IPS-15b (cell line): Measurements from ENCODE around the gene DMTF1.

Experiments
- H3K27me3 ChIP-seq: one replicate; pipeline ENCODE4 v1.6.1; 2013; ENCODE audit warnings: low read length; ENCODE audit not compliant: control insufficient read depth, insufficient read depth
- H3K36me3 ChIP-seq: one replicate; pipeline ENCODE4 v1.6.1; 2013; ENCODE audit warnings: low read length; ENCODE audit not compliant: control insufficient read depth, insufficient read depth
- H3K4me1 ChIP-seq: one replicate; pipeline ENCODE4 v1.6.1; 2013; ENCODE audit warnings: mild to moderate bottlenecking, low read length; ENCODE audit not compliant: control insufficient read depth, insufficient read depth
- H3K4me3 ChIP-seq: one replicate; pipeline ENCODE4 v1.5.1; 2013; ENCODE audit warnings: low read depth, low read length
- H3K9ac ChIP-seq: one replicate; pipeline ENCODE4 v1.6.1; 2013; ENCODE audit warnings: low read depth, mild to moderate bottlenecking, low read length
- H3K9me3 ChIP-seq: one replicate; pipeline ENCODE4 v1.6.1; 2013; ENCODE audit warnings: mild to moderate bottlenecking, low read length; ENCODE audit not compliant: control insufficient read depth, insufficient read depth

The DMTF1 gene

DNA sequence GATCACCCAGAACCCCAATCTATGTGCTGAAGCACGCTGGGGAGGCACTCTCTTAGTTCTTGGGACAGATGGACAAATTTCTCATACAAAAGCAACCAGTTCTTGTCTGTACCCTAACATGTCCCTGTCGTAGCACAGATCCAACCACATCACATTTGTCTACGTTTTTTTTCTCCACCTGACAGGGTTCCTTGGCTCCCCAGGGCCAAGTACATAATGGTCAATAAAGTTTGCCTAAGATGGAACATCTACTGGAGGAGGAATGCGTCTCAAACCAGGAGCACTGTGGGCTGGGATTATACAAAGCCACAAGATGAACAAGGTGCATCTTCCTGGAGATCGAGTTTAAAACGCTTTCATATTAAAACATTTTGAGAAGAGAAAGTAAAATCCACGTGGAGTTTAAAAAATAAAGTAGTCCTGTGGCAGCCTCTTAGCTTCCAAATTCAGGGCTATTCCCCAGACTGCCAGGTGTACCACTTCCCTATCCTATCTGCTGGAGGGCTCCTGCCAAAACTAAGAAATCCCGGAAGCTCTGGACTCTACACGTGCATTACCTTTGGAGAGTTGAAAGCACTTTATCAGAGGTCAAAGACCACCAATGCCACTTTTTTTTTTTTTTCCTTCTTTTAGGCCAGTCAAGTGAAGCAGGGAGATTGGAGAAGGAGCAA is 65.9 kb downstream of the DMTF1 start:
- H3K27me3 ChIP-seq, result peaks cover 27% of the 10 kb centered on the region
- no peak overlapping the region for H3K4me3 ChIP-seq
- H3K36me3 ChIP-seq, result no peaks in the 10 kb centered on the region
- no peak overlapping the region for H3K9ac ChIP-seq
- H3K4me1 ChIP-seq, result peaks cover 4% of the 10 kb centered on the region
- no peaks in the 10 kb centered on the region for H3K9me3 ChIP-seq

DNA sequence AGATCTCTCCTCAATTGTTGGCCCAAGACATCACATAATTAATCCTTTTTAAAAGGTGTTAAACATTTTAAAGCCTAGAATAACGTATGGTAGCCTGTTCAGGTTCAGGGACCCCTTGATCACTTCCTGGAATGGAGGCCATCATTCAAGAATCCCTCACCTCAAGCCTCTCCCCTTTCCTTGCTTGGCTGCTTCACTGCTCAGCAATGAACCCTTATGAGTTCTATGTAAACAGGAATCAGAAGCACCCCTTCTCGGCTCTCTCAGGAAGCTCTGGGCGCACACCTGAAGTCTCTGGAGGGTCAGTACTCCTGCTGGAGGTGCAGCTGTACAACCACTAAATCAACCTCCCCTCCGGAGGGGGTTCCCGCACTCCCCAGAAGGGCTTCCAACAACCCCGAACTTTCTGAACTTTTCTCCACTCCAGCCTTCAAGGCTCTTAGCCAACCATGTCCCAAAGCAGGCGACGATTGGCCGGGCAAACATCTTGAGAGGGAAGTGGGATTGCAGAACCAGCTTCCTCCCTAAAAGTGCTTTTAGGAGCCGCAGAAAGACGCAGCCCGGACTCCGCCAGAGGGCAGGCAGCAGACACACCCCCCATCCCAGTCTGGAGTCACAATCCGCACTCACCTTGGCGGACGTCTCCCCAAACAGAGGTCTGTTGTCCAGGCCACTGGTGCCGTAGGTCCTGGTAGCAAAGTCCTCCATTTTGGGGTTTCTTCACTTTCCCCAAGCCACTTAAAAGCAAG is 66.7 kb downstream of the DMTF1 start:
- Histone ChIP-seq H3K27me3 (peaks cover 35% of the 10 kb centered on the region), H3K4me1 (peaks cover 2% of the 10 kb centered on the region), H3K36me3 (no peaks in the 10 kb centered on the region), H3K9ac (peak overlapping the region; percentile 85), H3K9me3 (no peaks in the 10 kb centered on the region), H3K4me3 (peak overlapping the region; percentile 97)

DNA sequence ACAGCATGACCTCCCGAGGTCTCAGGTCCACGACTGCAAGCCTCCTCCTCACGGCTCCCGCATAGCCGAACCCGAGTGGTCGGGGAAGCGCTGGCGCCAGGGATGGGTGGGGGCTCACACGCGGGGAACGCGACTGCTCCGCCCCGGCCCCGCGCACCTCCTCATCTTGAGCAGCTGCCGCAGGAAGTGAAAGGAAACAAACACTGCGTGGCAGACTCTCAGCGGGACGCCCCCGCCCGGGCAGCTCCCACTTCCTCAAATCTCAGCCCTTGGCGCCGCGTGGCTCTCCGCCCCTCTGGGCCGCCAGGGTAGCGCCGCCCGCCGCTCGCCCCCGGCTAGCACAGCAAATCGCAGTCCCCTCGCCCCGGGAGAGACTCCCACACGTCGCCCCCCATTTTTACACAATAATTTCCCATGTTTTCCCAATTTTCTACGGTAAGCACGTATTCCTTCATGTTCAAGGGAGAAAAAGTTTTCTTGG is 67.3 kb downstream of the DMTF1 start, which contains the start of gene TMEM243:
TMEM243 (minus strand) TSS at position 188 of the 481 bp plus-strand sequence. CDS start 229 bp downstream, outside the sequence.
- H3K27me3 ChIP-seq, result peaks cover 38% of the 10 kb centered on the region
- H3K4me3 ChIP-seq, result peak within 1 kb of the TSS; percentile 97
- H3K9ac ChIP-seq, result peak within 1 kb of the TSS; percentile 85
- no peaks in the 10 kb centered on the region for H3K4me1 ChIP-seq
- no peaks in the 10 kb centered on the region for H3K9me3 ChIP-seq
- H3K36me3 ChIP-seq, result no peaks in the 10 kb centered on the region

DNA sequence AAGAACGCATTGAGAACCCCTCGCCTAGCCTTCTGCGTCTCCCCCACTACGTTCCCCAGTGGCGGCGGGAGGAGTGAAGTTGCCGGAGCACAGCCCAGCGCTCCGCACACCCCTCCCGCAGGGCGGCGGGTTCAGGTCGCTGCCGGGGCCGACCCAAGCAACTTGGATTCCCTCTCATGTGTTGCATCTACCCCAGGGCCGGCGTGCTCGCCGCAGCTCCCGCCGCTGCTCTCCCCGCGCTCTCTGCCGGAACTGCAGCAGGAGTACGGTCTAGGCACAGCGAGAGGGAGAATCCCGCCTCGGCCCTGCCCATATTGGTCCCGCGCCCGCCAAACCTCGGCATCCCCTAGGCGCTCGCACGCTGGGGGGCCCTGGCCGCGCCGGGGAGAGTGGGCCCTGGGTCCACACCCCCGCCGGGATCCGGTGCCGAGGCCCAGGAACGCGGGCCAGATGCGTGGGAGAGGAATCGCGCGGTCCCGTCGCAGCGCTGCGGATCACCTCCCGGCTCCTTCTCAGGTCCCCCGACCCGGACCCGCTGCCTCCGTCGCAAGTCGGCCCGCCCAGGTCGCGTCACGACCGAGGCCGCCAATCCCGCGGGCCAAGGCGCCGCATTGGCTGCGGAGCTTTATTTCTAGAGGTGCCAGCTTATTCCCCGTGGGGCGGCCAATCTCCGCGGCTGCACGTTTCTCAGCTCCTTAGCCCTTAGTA is 67.9 kb downstream of the DMTF1 start:
- peak overlapping the region; percentile 97 for H3K4me3 ChIP-seq
- peak overlapping the region; percentile 85 for H3K9ac ChIP-seq
- no peaks in the 10 kb centered on the region for H3K4me1 ChIP-seq
- H3K36me3 ChIP-seq, result no peaks in the 10 kb centered on the region
- no peaks in the 10 kb centered on the region for H3K9me3 ChIP-seq
- peaks cover 38% of the 10 kb centered on the region for H3K27me3 ChIP-seq

DNA sequence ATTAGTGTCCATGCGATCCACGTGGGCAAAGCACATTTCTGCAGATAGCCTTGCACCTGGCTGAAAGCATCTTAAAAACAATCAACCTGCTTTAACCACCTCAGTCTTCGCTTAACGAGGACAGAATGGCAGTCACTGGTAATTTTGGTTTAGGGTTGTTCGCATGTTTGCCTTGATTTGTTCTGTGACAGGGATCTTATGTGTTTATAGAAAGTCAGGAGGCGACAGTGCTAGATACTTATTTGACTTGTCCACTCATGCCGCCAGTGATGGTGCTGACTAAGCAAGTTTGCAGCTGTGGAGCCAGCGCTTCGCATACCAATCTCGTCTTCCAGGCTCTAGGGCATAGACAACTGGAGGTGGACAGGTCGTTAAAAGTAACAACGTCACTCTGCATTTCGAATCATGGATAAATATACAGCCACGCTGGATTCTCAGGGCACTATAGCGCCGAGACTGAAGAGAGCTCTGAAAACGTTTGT is 68.5 kb downstream of the DMTF1 start:
- no peaks in the 10 kb centered on the region for H3K9me3 ChIP-seq
- H3K27me3 ChIP-seq, result peaks cover 40% of the 10 kb centered on the region
- no peak overlapping the region for H3K9ac ChIP-seq
- H3K36me3 ChIP-seq, result no peaks in the 10 kb centered on the region
- H3K4me1 ChIP-seq, result no peaks in the 10 kb centered on the region
- H3K4me3 ChIP-seq, result peak overlapping the region; percentile 97

DNA sequence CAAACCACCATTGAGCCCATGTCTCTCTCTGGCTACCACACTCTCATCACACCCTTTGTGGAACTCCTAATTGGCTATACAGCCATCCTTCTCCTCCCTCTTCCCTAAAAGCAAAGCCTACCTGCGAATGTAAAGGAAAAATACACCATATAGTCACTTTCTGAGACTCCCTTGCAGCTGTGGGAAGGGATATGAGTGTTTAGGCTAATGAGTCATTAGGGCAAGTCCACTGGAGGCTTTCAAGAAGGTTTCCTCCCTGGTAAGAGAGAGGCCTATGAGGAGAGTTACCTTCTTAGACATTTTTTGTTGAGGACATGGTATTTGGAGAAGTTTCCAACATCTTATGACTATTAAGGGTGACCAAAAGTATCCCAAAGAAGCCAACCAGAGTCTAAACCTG is 71.4 kb downstream of the DMTF1 start:
- Histone ChIP-seq H3K27me3 (peaks cover 40% of the 10 kb centered on the region), H3K9ac (no peak overlapping the region)

DNA sequence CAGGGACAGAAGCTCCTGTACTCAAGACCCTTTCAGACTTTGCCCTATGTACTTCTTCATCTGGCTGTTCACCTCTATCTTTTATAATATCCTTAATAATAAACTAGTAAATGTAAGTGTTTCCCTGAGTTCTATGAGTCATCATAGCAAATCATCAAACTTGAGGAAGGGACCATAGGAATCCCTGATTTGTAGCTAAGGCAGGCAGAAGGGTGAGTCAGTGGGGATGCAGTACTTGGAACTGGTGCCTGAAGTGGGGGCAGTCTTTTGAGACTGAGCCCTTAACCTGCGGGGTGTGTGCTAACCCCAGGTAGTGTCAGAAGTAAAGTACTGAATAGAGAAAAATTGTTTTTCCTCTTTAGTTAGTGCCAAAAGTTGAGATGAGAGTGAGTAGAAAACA is 73.4 kb downstream of the DMTF1 start:
- peaks cover 37% of the 10 kb centered on the region for H3K27me3 ChIP-seq
- no peak overlapping the region for H3K9ac ChIP-seq
- no peaks in the 10 kb centered on the region for H3K36me3 ChIP-seq
- H3K4me1 ChIP-seq, result no peaks in the 10 kb centered on the region
- no peaks in the 10 kb centered on the region for H3K9me3 ChIP-seq
- no peak overlapping the region for H3K4me3 ChIP-seq

More for the DNA sequence above, 71.4 kb downstream of the DMTF1 start:
- H3K9me3 ChIP-seq, result no peaks in the 10 kb centered on the region
- H3K36me3 ChIP-seq, result no peaks in the 10 kb centered on the region
- H3K4me3 ChIP-seq, result no peak overlapping the region
- no peaks in the 10 kb centered on the region for H3K4me1 ChIP-seq

DNA sequence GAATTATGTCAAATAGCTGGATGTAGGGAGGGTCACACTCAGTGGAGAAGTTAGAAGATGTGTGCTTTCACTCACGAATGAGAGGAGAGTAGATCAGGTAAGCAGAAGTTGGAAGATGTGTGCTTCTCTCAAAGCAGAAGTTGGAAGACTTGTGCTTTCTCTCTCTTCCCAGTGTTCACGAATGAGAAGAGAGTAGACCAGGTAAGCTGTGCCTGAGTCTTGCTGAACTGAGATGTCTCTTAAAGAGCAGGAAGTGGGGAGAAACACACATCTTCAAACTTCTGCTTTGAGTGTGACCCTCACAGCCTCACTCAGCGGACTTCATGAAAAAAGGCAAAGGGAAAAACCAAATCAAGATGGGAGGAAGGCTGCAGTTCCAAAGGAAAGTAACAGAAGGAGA is 74.2 kb downstream of the DMTF1 start:
- no peak overlapping the region for H3K4me3 ChIP-seq
- no peak overlapping the region for H3K9ac ChIP-seq
- H3K27me3 ChIP-seq, result peaks cover 29% of the 10 kb centered on the region
- H3K9me3 ChIP-seq, result no peaks in the 10 kb centered on the region
- no peaks in the 10 kb centered on the region for H3K36me3 ChIP-seq
- no peaks in the 10 kb centered on the region for H3K4me1 ChIP-seq

DNA sequence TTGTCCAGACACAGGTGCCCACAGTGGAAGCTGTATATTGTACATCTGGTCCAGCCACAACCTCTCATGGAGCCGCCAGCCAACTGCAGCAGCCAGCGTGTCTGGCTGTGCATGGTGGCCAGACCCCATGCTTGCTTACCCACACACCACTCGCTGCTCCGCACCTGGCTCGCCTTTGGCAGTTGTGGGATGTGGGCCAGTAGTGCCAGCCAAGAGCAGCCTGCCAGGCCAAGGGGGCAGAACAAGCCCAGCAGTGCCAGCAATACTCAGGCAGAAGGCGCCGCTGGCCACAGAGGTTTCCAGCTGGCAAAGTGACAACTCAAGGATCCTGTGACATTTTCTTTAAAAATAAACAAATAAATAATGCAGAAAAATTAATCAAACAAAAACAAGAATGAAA is 79.0 kb downstream of the DMTF1 start:
- H3K27me3 ChIP-seq, result no peaks in the 10 kb centered on the region
- H3K36me3 ChIP-seq, result no peaks in the 10 kb centered on the region
- H3K9ac ChIP-seq, result no peak overlapping the region
- H3K4me3 ChIP-seq, result no peak overlapping the region
- no peaks in the 10 kb centered on the region for H3K4me1 ChIP-seq
- H3K9me3 ChIP-seq, result no peaks in the 10 kb centered on the region

DNA sequence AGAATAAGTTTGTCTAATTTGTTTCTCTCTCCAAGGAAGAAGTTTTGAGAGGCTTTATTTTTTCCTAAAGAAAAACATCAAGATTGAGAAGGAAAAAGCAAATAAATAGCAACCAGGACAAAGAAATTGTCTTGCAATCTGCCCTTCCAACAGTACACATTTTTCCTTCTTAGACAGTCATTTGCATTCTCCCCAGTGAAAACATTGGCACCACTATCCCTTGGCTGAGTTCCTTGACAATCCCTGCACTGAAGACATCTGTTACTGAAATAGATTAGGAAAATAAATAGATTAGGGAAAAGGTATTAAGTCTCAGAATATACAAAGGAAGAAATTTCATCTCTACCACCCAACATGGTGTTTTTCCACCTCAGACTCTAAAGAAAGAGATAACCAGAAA is 79.5 kb downstream of the DMTF1 start:
- Histone ChIP-seq H3K9ac (no peak overlapping the region), H3K36me3 (no peaks in the 10 kb centered on the region), H3K4me1 (no peaks in the 10 kb centered on the region), H3K27me3 (no peaks in the 10 kb centered on the region), H3K4me3 (no peak overlapping the region), H3K9me3 (no peaks in the 10 kb centered on the region)

DNA sequence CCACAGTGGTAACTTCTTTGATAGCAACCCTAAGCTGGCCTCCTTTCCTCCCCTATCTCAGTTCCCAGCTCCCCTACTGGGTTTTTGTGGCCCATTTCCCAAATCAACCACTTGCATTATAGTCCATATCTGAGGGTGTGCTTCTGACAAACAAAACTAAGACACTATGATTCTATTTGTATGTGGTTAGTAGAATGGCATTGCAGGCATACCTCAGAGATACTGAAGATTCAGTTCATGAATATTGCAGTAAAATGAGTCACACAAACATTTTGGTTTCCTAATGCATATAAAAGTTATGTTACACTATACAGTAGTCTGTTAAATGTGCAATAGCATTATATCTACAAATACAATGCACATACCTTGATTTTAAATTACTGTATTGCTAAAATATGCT is 82.7 kb downstream of the DMTF1 start:
- Histone ChIP-seq H3K9ac (no peak overlapping the region), H3K27me3 (no peaks in the 10 kb centered on the region), H3K9me3 (no peaks in the 10 kb centered on the region), H3K36me3 (no peaks in the 10 kb centered on the region), H3K4me1 (no peaks in the 10 kb centered on the region), H3K4me3 (no peak overlapping the region)
